Right ventricle myocardium inferior (tissue), 1 donor: Measurements from ENCODE around the gene ICAM2. TPM values are rescaled to one million over a fixed set of nuclear protein-coding genes. Genes with fewer than 3 reads are reported as not detected.
A peak's percentile ranks its signal among the peaks of the same experiment; 100 is the strongest.

ENCODE experiments used
- ATAC-seq: fragments of 200-7000 bp; cut with Tn5 transposase; one replicate; pipeline ENCODE4 v1.9.1; 2020; ENCODE audit warnings: mild to moderate bottlenecking, moderate library complexity
- DNase-seq: peaks from one replicate; pipeline ENCODE4 v3.0.0; 2021; ENCODE audit errors: missing footprints
- intact Hi-C: fragments of 100-400 bp; cut with DNase I; formaldehyde crosslinking; loops from one replicate; pipeline ENCODE4 v1.11.0; 2022
- total RNA-seq: library from RNA; stranded (reverse); fragmentation: NEBNext Ultra II Directional; extraction: Animal tissue kit (Norgen Biotek cat#: 25700); gene quantifications from one replicate; pipeline ENCODE4 v1.2.1, GENCODE V29; 2021
- donor health status: DM: no; HTN: yes; CAD: no; lungs with severe emphysema.

The ICAM2 gene
- total RNA-seq, 1 donor from 2014 or later = 38.0 TPM

DNA sequence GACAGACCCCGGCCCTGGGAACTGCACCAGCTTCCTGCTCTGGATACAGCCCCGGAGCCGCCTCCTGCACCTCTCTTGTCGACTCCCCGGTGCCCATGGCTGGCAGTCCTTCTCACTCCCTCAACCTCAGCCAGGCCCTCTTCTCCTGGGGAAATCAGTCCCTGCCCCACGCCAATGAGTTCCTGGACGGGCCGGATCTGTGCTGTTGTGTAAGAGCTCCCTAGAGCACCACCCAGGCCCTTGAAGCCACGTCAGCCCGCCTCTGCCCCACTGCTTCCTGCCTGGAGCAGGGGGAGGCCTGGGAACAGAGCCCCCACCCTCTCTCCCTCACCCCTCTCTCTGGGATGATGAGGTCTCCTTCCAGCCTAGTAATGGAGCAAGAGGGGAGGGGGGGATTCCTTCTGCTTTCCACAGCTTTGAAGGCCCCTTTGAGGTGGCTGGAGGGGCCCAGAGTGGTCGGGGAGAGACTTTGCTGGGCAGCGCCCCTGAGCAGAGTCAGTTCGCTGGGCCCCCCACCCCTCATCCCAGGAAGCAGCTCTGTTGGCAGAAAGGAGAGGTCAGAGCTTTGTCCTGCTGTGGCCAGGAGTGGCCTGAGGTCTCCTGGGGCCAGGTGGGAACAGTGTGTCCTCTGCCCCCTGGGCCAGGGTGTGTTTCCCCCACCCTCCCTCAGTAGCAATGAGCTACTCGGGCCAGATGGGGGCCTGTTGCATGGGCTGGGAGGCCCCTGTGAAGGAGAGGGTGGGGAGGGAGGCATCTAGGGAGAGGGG, 18.5 kb downstream of the ICAM2 start:
- ATAC-seq (peak; percentile 45), DNase-seq (no peak)
- intact Hi-C loops = no loop called here

DNA sequence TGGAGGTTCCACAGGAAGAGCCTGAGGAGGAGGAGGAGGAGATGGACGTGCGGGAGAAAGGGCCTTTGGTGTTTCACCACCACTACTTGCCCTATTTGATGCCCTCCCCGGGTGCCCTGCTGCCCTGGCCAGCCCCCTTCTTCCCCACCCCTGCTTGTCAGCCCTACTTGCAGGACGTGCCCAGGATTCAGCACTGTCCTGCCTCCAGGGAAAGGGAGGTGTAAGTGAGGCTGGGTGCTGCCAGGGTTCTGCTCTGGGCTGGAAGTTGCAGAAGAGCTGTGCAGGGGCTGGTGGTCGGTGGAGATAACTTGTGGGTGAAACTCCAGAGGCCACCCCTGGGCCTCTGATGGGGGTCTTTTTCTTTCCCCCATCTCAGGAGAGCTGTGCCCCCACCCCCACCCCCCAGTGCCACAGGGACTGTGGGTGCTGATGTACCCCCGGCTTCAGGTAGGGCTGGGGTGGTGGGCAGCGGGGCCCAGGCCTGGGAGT, 19.3 kb downstream of the ICAM2 start:
- ATAC-seq (no peak), DNase-seq (no peak)
- intact Hi-C loops = no loop called here

DNA sequence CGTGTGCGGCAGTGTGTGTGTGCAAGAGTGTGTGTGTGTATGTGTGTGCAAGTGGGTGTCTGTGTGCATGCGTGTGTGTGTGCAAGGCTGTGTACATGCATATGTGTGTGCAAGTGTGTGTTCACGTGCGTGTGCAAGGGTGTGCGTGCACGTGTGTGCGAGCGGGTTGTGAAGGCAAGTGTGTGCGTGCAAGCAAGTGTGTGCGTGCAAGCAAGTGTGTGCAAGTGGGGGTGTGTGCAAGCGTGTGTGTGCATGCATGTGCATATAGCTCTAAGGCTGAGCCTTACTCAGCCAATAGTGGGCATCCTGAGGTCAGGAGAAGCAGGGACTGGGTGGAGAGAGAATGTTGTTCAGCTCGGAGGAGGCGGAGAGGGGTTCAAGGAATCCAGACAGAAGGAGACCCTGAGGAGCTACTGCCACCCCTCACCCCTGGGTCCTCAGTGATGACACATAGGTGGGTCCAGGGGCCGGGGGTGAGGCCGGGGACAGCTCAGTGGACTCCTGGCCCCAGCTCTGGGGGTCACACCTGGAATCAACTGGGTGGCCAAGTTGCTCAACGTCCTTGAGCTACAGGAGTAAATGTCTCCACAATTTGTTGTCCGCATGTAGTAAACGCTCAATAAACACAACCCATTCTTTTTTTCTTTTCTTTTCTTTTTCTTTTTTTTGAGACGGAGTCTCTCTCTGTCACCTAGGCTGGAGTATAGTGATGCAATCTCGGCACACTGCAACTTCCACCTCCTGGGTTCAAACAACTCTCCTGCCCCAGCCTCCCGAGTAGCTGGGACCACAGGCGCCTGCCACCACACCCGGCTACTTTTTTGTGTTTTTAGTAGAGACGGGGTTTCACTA, 20.5 kb downstream of the ICAM2 start:
- intact Hi-C loops = no loop called here
- ATAC-seq (no peak), DNase-seq (no peak)

DNA sequence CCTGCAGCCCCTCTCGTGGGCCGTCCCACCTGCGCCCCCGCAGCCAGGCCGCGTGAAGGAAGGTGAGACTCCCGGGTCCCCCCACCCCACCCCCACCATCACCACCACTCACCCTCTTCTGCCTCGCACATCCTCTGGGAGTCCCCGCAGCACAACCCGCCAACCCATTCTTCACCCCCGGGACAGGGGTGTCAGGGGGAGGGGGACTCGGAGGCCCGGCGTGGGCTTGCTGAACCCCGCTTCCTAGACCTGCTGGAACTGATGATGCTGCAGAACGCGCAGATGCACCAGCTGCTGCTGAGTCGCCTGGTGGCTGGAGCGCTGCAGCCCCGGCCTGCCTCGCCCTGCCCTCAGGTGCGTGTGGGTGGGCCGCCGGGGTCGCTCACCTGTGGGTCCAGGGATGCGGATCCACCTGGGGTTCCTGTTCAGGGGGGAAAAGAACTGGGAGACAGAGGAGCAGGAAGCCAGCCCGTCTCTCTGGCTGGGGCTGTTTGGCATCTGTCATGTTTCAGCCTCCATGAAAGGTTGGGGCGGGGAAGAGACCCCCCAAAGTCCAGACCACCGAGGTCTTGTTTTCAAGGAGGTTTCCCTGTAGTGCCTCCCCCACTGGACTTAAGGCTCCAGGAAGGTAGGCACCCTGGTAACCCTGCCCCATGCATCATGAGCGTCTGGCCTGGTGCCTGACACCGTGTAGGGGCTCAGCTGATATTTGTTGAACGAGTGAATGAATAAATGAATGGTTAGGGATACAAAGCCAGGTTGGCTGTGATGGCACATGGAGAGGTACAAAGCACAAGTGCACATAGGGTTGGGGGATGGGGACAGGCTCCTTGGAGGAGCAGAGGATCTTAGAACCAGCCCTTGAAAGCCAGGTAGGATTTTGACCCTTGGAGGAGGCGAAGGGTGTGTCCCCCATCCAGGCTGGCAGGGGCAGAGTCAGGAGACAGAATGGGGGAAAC, 21.4 kb downstream of the ICAM2 start:
- DNase-seq (no peak), ATAC-seq (no peak)
- intact Hi-C loops = no loop called here

GRCh38 chr17:63998050-63998720, 22.2 kb downstream of the ICAM2 start, which contains the start of gene PRR29:
Gene PRR29, plus strand, starts transcription at chr17:63998351. Its CDS starts 14 bp downstream, at chr17:63998365.
- ATAC-seq (peak; percentile 44), DNase-seq (peak; percentile 87)
- intact Hi-C loops = no loop called here

- no peak for ATAC-seq
- intact Hi-C loops = no loop called here
- no peak for DNase-seq
Measured at GRCh38 chr17:63997341-63998048, 22.9 kb downstream of the ICAM2 start.

DNA sequence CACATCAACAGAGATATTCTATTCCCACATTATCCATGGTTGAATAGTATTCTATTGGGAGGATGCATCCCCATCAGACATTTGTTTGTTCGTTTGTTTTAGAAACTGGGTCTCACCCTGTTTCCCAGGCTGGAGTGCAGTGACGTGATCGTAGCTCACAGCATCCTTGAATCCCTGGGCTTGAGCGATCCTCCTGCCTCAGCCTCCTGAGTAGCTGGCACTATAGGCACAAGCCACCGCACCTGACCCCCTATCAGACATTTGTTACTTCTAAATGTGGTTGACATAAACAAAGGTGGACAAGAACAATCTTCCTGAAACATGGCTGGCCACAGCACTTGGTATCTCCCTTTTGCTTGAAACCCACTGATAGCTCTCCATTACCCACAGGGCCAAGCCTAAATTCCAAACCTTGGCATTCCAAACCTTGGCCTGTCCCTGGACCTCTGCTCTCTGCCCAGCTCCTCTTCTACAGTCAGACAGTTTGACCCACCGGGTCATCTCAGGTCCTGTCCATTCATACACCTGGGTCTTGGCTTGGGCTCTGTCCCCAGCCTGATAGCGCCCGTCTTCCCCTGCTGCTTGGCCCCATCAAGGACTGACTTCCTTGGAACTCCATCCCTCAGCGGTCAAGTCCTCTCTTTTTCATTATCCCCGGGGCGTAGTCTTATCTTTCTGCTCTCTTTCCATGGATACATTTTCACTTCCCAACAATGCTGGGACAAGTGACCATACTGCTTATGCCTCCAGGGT, 23.8 kb downstream of the ICAM2 start:
- intact Hi-C loops = no loop called here
- DNase-seq (no peak), ATAC-seq (no peak)

DNA sequence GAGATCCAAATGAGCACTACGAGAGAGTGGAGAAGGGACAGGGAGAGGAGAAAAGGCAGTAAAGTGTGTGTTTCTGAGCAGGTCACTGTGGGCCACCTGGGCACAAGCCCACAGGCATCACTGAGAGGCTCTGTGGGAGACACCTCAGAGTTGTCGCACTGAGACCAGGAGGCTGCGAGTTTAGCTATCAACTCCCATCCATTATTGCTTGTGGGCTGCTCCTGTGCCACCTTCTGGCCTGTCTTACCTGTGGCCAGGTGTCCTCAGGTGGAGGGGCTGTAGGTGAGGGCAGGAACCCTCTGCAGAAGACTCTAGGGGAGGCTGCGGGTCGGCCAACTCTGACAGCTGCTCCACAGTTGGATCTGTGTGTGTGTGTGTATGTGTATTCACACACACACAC, 24.8 kb downstream of the ICAM2 start:
- ATAC-seq (no peak), DNase-seq (no peak)
- intact Hi-C loops = no loop called here

GRCh38 chr17:63993368-63993985, 27.0 kb downstream of the ICAM2 start:
- ATAC-seq = no peak
- intact Hi-C loops = loop anchor here (5.0 kb wide), 1 partner anchor 61 kb away; the partner anchor contains the start of gene CD79B
- DNase-seq = no peak

DNA sequence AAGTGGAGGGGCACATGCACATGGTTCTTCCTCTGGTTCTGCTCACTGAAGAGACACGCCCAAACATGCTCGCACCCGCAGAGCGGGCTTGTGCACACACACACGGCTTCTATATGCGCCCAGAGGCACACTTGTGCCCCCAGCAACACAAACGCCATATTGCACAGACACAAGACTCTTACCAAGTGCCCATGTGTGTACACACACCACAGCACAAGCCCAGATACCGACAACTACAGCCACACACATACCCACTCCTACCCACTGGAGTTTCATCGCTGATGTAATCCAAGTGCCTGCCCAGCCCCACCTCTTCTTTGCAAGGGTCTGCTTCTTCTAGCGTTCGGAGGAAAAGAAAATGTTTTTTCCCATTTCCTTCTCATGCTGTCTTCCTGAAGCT, 28.8 kb downstream of the ICAM2 start:
- ATAC-seq (no peak), DNase-seq (no peak)
- intact Hi-C loops = loop anchor here (5.0 kb wide), 1 partner anchor 59 kb away; the partner anchor contains the start of gene CD79B

GRCh38 chr17:63989622-63990345, 30.6 kb downstream of the ICAM2 start:
- intact Hi-C loops = loop anchor here (1.0 to 5.0 kb wide), 3 partner anchors 42 to 70 kb away; partner anchors contain the start of gene CD79B
- DNase-seq (no peak), ATAC-seq (no peak)

- DNase-seq (peak; percentile 56), ATAC-seq (no peak)
- intact Hi-C loops = loop anchor here (5.0 kb wide), 1 partner anchor 42 kb away; no protein-coding TSS in a partner anchor
Measured at GRCh38 chr17:63988741-63989621, 31.5 kb downstream of the ICAM2 start.

DNA sequence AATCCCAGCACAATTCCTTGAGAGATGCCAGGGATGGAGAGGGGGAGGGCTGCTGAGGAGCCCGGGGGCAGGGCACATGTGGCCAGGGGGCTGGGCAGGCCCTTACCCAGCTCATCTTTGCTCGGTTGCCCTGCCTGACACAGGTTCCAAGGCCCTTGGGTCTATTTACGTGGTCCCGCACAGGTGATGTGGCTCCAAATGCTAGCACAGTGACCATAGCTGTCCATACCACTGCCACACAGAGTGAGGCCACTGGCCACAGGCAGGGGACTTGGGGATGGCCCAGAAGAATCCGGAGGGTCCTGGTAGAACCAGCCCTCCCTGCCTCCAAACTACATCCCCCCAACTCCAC, 32.3 kb downstream of the ICAM2 start:
- intact Hi-C loops = loop anchor here (5.0 kb wide), 1 partner anchor 41 kb away; no protein-coding TSS in a partner anchor
- DNase-seq (peak; percentile 32), ATAC-seq (no peak)

DNA sequence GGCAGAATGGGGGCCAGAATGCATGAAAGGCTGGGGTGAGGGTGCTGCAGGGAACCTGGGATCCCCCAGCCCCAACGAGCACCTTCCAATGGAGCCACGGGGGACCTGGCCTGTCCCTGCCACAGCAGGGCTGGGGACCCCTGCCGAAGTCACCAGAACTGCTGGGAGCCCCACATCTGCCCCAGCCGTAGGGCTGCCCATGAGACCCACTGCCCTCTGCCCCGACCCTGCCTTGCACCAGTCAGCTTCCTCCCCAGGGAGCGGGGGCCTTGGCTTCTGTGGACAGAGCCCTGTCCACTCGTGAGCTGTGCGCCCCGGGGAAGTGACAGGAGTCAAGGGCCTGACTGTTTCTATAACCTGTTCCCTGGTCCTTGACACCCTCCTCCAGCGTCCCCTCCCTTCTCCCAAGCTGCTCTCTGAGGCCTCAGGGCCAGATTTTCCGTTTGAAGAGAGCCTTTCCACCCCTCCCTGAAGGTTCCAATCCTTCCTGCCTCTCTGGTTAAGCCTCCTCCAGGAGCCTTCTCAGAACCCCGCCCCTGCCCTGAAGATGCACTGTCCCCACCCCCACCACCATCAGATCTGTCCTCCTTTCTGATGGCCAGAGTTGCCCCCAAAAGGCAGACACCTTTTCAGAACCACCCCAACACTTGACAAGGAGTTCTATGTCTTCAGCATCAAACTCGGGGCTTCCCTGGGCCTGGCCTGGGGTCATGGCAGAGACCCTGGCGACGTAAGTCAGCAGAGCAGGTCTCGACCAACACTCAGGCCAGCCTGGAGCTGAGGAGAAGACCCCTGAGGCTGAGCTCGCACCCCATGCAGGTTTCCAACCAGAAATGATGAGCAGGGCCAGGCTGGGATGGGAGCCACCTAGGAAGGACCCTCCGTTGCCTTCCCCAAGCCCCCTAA, 33.0 kb downstream of the ICAM2 start:
- DNase-seq (peak; percentile 65), ATAC-seq (no peak)
- intact Hi-C loops = loop anchor here (5.0 kb wide), 1 partner anchor 40 kb away; no protein-coding TSS in a partner anchor
